Keratinocyte (primary cell): ENCODE results near the gene RAB12. TPM values are rescaled to one million over a fixed set of nuclear protein-coding genes. Genes with fewer than 3 reads are reported as not detected.
"Not testable (repeated sequence)": the region's sequence is repeated elsewhere in the genome, so short reads cannot be mapped to it uniquely, and the experiment has no call there.

Experiments
- DNase-seq: peaks from one replicate; pipeline ENCODE4 v3.0.0-alpha.2; 2011; ENCODE audit warnings: low read depth, missing footprints, low spot score
- FAIRE-seq: peaks from 2 replicates; lab custom pipeline; 2011; peaks lifted over from hg19 to GRCh38; lab: Jason Lieb, UNC
- H2AFZ ChIP-seq: 2 replicates; pipeline ENCODE4 v1.6.0; 2012; ENCODE audit warnings: low read length, control low read depth, inconsistent platforms; ENCODE audit not compliant: control insufficient read depth
- H3K27ac ChIP-seq: 2 replicates; pipeline ENCODE4 v1.5.1; 2011; ENCODE audit warnings: low read length; ENCODE audit not compliant: control insufficient read depth, insufficient read depth
- H3K27me3 ChIP-seq: 3 replicates; pipeline ENCODE4 v1.6.0; 2011; ENCODE audit warnings: low read length; ENCODE audit not compliant: control insufficient read depth, insufficient read depth; ENCODE audit errors: extremely low read depth
- H3K36me3 ChIP-seq, 2 experiments: 2 replicates in 1 of 2; 3 replicates in 1 of 2; pipeline ENCODE4 v1.5.1; 2011; ENCODE audit warnings: low read length in 2 of 2, mild to moderate bottlenecking in 1 of 2; ENCODE audit not compliant: control insufficient read depth in 2 of 2, insufficient read depth in 2 of 2; ENCODE audit errors: extremely low read depth in 1 of 2
- H3K4me1 ChIP-seq: 3 replicates; pipeline ENCODE4 v1.5.1; 2011; ENCODE audit warnings: low read length; ENCODE audit not compliant: control insufficient read depth, insufficient read depth; ENCODE audit errors: extremely low read depth
- H3K4me2 ChIP-seq: 3 replicates; pipeline ENCODE4 v1.6.0; 2011; ENCODE audit warnings: low read depth, low read length; ENCODE audit not compliant: control insufficient read depth, insufficient read depth; ENCODE audit errors: extremely low read depth
- H3K4me3 ChIP-seq, 3 experiments: fragments of 200-600 bp in 1 of 3; sonication (generic) in 1 of 3; 2 replicates in 2 of 3; 3 replicates in 1 of 3; pipeline ENCODE4 v1.5.1; 2011 to 2016; ENCODE audit warnings: low read length in 3 of 3, mild to moderate bottlenecking in 3 of 3, control low read depth in 2 of 3, inconsistent platforms in 1 of 3, low read depth in 1 of 3, mixed read lengths in 1 of 3, mixed run types in 1 of 3, moderate library complexity in 1 of 3; ENCODE audit not compliant: control insufficient read depth in 2 of 3, insufficient read depth in 2 of 3; ENCODE audit errors: extremely low read depth in 1 of 3
- H3K79me2 ChIP-seq: 2 replicates; pipeline ENCODE4 v1.6.0; 2012; ENCODE audit warnings: low read length; ENCODE audit not compliant: control insufficient read depth, insufficient read depth
- H3K9ac ChIP-seq: 3 replicates; pipeline ENCODE4 v1.6.0; 2011; ENCODE audit warnings: low read length; ENCODE audit not compliant: control insufficient read depth, insufficient read depth; ENCODE audit errors: extremely low read depth
- H3K9me1 ChIP-seq: 3 replicates; pipeline ENCODE4 v1.6.0; 2011; ENCODE audit warnings: low read length; ENCODE audit not compliant: control insufficient read depth, insufficient read depth; ENCODE audit errors: extremely low read depth
- H3K9me3 ChIP-seq: 2 replicates; pipeline ENCODE4 v1.5.1; 2012; ENCODE audit warnings: low read depth, low read length; ENCODE audit not compliant: control insufficient read depth
- H4K20me1 ChIP-seq: 3 replicates; pipeline ENCODE4 v1.6.0; 2011; ENCODE audit warnings: low read length; ENCODE audit not compliant: control insufficient read depth, insufficient read depth; ENCODE audit errors: extremely low read depth
- CTCF ChIP-seq, 3 experiments: IDR thresholded peaks in 1 of 3; conservative IDR thresholded peaks in 1 of 3; optimal IDR thresholded peaks in 1 of 3; 2 replicates in 2 of 3; 3 replicates in 1 of 3; pipeline versions ENCODE3 to v1.5.1; 2011; ENCODE audit warnings: low read length in 3 of 3, mild to moderate bottlenecking in 3 of 3, moderate library complexity in 2 of 3, control low read depth in 1 of 3, inconsistent platforms in 1 of 3; ENCODE audit not compliant: insufficient read depth in 2 of 3; ENCODE audit errors: extremely low read depth in 1 of 3
- EZH2 ChIP-seq: IDR thresholded peaks from one replicate; pipeline ENCODE4 v1.6.1; 2012; ENCODE audit warnings: inconsistent platforms, mild to moderate bottlenecking, low read length, moderate library complexity
- dilution Hi-C: fragments of 300-500 bp; cut with MboI; formaldehyde crosslinking; loops from one replicate; pipeline ENCODE4 v1.7.0; 2020; ENCODE audit warnings: low sequenced_read_pairs; ENCODE audit not compliant: extremely low pct_ligation_motif_present
- polyA plus RNA-seq, 5 experiments: library from polyadenylated mRNA; depleted of rRNA in 3 of 5; stranded (reverse) in 3 of 5; stranded (forward) in 1 of 5; unstranded in 1 of 5; fragments of >200 nt; gene quantifications; 1 replicate in 1 of 5; 2 replicates in 3 of 5; 3 replicates in 1 of 5; pipeline versions ENCODE4 v1.2.1 to v1.2.3, GENCODE V29; 2011 to 2012; ENCODE audit warnings: missing spikeins in 2 of 5, low read depth in 1 of 5, low replicate concordance in 1 of 5

The RAB12 gene
- polyA plus RNA-seq, 1 donor (not counting 4 experiments of a cell fraction or from before 2014, with no cell fraction given), result 46.4 TPM

GRCh38 chr18:8639762-8640161 lies 30.5 kb downstream of the RAB12 start:
- DNase-seq (no peak), FAIRE-seq (no peak)
- Histone ChIP-seq H3K9ac (no peak overlapping the region), H2AFZ (no peak overlapping the region), H3K9me1 (no peaks in the 10 kb centered on the region), H3K4me1 (no peaks in the 10 kb centered on the region), H4K20me1 (no peaks in the 10 kb centered on the region), H3K4me3 (no peak overlapping the region), H3K9me3 (no peaks in the 10 kb centered on the region), H3K27ac (no peak overlapping the region), H3K79me2 (no peaks in the 10 kb centered on the region), H3K27me3 (no peaks in the 10 kb centered on the region), H3K4me2 (no peak overlapping the region), H3K36me3 (peaks cover 19 to 22% of the 10 kb centered on the region in 2 experiments)
- dilution Hi-C loops, result no loop called here
- TF ChIP-seq CTCF (optimal IDR thresholded peaks at IDR 0.05 in 1 of 3, IDR thresholded peaks at IDR 0.05 in 1 of 3, conservative IDR thresholded peaks at IDR 0.05 in 1 of 3; ENCODE audit: extremely low read depth in 1 of 3, insufficient read depth in 2 of 3, low read length in 3 of 3) (no peak), EZH2 (no peak)

GRCh38 chr18:8643326-8643878 lies 34.2 kb downstream of the RAB12 start:
- H3K4me2 ChIP-seq, result no peak overlapping the region
- H3K9me3 ChIP-seq, result no peaks in the 10 kb centered on the region
- no peaks in the 10 kb centered on the region for H3K27me3 ChIP-seq
- DNase-seq (no peak), FAIRE-seq (no peak)
- H3K9me1 ChIP-seq, result no peaks in the 10 kb centered on the region
- H2AFZ ChIP-seq, result no peak overlapping the region
- no peaks in the 10 kb centered on the region for H3K79me2 ChIP-seq
- peaks cover 11 to 12% of the 10 kb centered on the region in 2 experiments for H3K36me3 ChIP-seq
- TF ChIP-seq EZH2 (no peak), CTCF (optimal IDR thresholded peaks at IDR 0.05 in 1 of 3, IDR thresholded peaks at IDR 0.05 in 1 of 3, conservative IDR thresholded peaks at IDR 0.05 in 1 of 3; ENCODE audit: extremely low read depth in 1 of 3, insufficient read depth in 2 of 3, low read length in 3 of 3) (no peak)
- H4K20me1 ChIP-seq, result no peaks in the 10 kb centered on the region
- no peak overlapping the region for H3K27ac ChIP-seq
- no peak overlapping the region for H3K4me3 ChIP-seq
- dilution Hi-C loops, result no loop called here
- H3K4me1 ChIP-seq, result no peaks in the 10 kb centered on the region
- H3K9ac ChIP-seq, result no peak overlapping the region

GRCh38 chr18:8647359-8647758 lies 38.1 kb downstream of the RAB12 start:
- H3K79me2 ChIP-seq, H3K4me3 ChIP-seq, H3K27me3 ChIP-seq, H2AFZ ChIP-seq, dilution Hi-C loops, H3K4me1 ChIP-seq, H3K27ac ChIP-seq, DNase-seq, H3K9me3 ChIP-seq, H3K9ac ChIP-seq, FAIRE-seq, H3K36me3 ChIP-seq, H4K20me1 ChIP-seq, H3K9me1 ChIP-seq, H3K4me2 ChIP-seq: not testable (repeated sequence)
